Heart left ventricle (tissue), 16 donors: ENCODE results near the gene ZMIZ1. TPM values are rescaled to one million over a fixed set of nuclear protein-coding genes. Genes with fewer than 3 reads are reported as not detected.

Experiments used
- ATAC-seq, 4 donors: fragments of 200-7000 bp; cut with Tn5 transposase; one replicate each; pipeline ENCODE4 v1.9.1; 2020 to 2022; ENCODE audit warnings: moderate library complexity in 4 of 4, mild to moderate bottlenecking in 3 of 4, moderate number of reproducible peaks in 1 of 4
- DNase-seq, 5 donors: peaks; one replicate each; pipeline ENCODE4 v3.0.0-alpha.2; 2020
- H3K27ac ChIP-seq, 12 donors: fragments of 200-600 bp; sonication (generic) in 4 of 12; one replicate each; pipeline versions ENCODE4 v1.5.0 to v1.8.0; 2016 to 2022; ENCODE audit warnings: mild to moderate bottlenecking in 2 of 12
- H3K27me3 ChIP-seq, 9 donors: fragments of 200-600 bp; sonication (generic) in 2 of 9; one replicate each; pipeline versions ENCODE4 v1.5.1 to v1.8.0; 2016 to 2022; ENCODE audit warnings: mild to moderate bottlenecking in 3 of 9
- H3K36me3 ChIP-seq, 9 donors: fragments of 200-600 bp; sonication (generic) in 2 of 9; one replicate each; pipeline versions ENCODE4 v1.5.0 to v1.8.0; 2018 to 2022; ENCODE audit warnings: mild to moderate bottlenecking in 2 of 9
- H3K4me1 ChIP-seq, 12 donors: fragments of 200-600 bp; sonication (generic) in 4 of 12; one replicate each; pipeline versions ENCODE4 v1.5.0 to v1.8.0; 2016 to 2022; ENCODE audit warnings: mild to moderate bottlenecking in 3 of 12
- H3K4me3 ChIP-seq, 12 donors: fragments of 200-600 bp; sonication (generic) in 4 of 12; one replicate each; pipeline versions ENCODE4 v1.5.0 to v1.8.0; 2017 to 2022; ENCODE audit warnings: mild to moderate bottlenecking in 9 of 12, moderate library complexity in 4 of 12
- H3K9me3 ChIP-seq, 12 donors: fragments of 200-600 bp; sonication (generic) in 4 of 12; one replicate each; pipeline versions ENCODE4 v1.5.0 to v1.8.0; 2016 to 2022; ENCODE audit warnings: mild to moderate bottlenecking in 1 of 12
- CTCF ChIP-seq, 12 donors: fragments of 200-600 bp; sonication (generic) in 4 of 12; IDR thresholded peaks; one replicate each; pipeline versions ENCODE4 v1.5.0 to v1.8.0; 2018 to 2022; ENCODE audit warnings: antibody characterized with exemption in 12 of 12, mild to moderate bottlenecking in 5 of 12
- POLR2A ChIP-seq, 2 donors: fragments of 450-650 bp; IDR thresholded peaks; one replicate each; pipeline ENCODE4 v1.6.1; 2017; ENCODE audit warnings: antibody characterized with exemption in 2 of 2, mild to moderate bottlenecking in 2 of 2, moderate library complexity in 2 of 2
- WGBS, 4 donors: extraction: QIAGEN DNeasy Blood & Tissue Kit in 2 of 4; methylation state at CpG; one replicate each; pipeline versions ENCODE4 v1.1.5 to v1.1.7; 2013 to 2018; 5-methylcytosine and 5-hydroxymethylcytosine counted together
- intact Hi-C, 10 donors: fragments of 100-400 bp; cut with DNase I; formaldehyde crosslinking; loops; one replicate each; pipeline versions ENCODE4 v1.11.1 to v1.14.2; 2022
- polyA plus RNA-seq, 2 donors: library from polyadenylated mRNA; stranded (reverse); fragments of 200-250 nt; gene quantifications; one replicate each; pipeline ENCODE4 v1.2.3, GENCODE V29; 2013
- total RNA-seq, 9 donors: library from RNA; depleted of rRNA in 2 of 9; stranded (reverse); fragments of >200 nt in 2 of 9; fragmentation: NEBNext Ultra II Directional in 3 of 9; extraction: Animal tissue kit (Norgen Biotek cat#: 25700) in 3 of 9; gene quantifications; one replicate each; pipeline versions ENCODE4 v1.1.0 to v1.2.4, GENCODE V29; 2016 to 2023
- donor health status: ischemic (EF 13 %, LVEDD 7.1; RV severe dilation, severe dysfunction).
- donor health status: healthy with polysubstance abuse.
- donor health status: DM: no; HTN: yes; CAD: no.
- donor health status: DM: no; HTN: no; CAD: no.
- donor health status: ischemic (EF 25% LVEDD 6.9; RV normal size, moderate dysfunction).
- donor health status: ischemic (EF 25% LVEDD 5.7; RV mildly dilated, moderate dysfunction).
- donor health status: healthy.
- donor health status: DM: yes; HTN: yes; CAD: no.
- donor health status: ischemic (EF 35%, LVEDD 5.7; RV mildly dilated, moderate dysfunction).
- donor health status: nonischemic (EF 11% LVEDD 7.7; RV severe dilation, severe dysfunction).
- donor health status: DM: yes; HTN: yes; CAD: no.
- donor health status: PGD.
- donor health status: ischemic (EF 29% LVEDD 5.4; RV normal size, mild dysfunction).
- donor health status: nonischemic (EF 23%, LVEDD 6.1; RV moderate dilation, normal function).

The ZMIZ1 gene
- total and polyA plus RNA-seq, 11 donors: 19.7 to 75.4 (median 49.2) TPM

GRCh38 chr10:79340646-79341244 lies 272.0 kb downstream of the ZMIZ1 start:
- H3K4me3 ChIP-seq: no peak overlapping the region
- no peaks in the 10 kb centered on the region for H3K27me3 ChIP-seq
- intact Hi-C loops: no loop called here
- DNase-seq: peak in 1 of 5 donors; percentile 24
- H3K9me3 ChIP-seq: no peaks in the 10 kb centered on the region
- no peak for TF ChIP-seq CTCF (IDR thresholded peaks at IDR 0.05)
- TF ChIP-seq POLR2A (IDR thresholded peaks at IDR 0.05): no peak
- peak in 3 of 4 donors; percentile 25 to 40 (median 28) for ATAC-seq
- H3K4me1 ChIP-seq: peaks cover 0 to 8% (median 0%) of the 10 kb centered on the region in 12 donors
- H3K36me3 ChIP-seq: no peaks in the 10 kb centered on the region
- H3K27ac ChIP-seq: peak overlapping the region in 3 of 12 donors; percentile 8 to 54 (median 25)
- 76 to 96% (median 90%) methylated on average over 3 to 5 of the region's 5 CpGs for WGBS, 4 donors

- ATAC-seq (no peak), DNase-seq (no peak)
- WGBS, 4 donors: 94 to 96% (median 95%) methylated on average over 3 to 5 of the region's 5 CpGs
- intact Hi-C loops: no loop called here
- H3K4me1 ChIP-seq: peaks cover 0 to 19% (median 8%) of the 10 kb centered on the region in 12 donors
- H3K36me3 ChIP-seq: no peaks in the 10 kb centered on the region
- no peaks in the 10 kb centered on the region for H3K9me3 ChIP-seq
- H3K27ac ChIP-seq: no peak overlapping the region
- no peaks in the 10 kb centered on the region for H3K27me3 ChIP-seq
- TF ChIP-seq CTCF (IDR thresholded peaks at IDR 0.05) (no peak), POLR2A (IDR thresholded peaks at IDR 0.05) (no peak)
- no peak overlapping the region for H3K4me3 ChIP-seq
These were observed 273.6 kb downstream of the ZMIZ1 start for GRCh38 chr10:79342295-79342761.

- no peaks in the 10 kb centered on the region for H3K9me3 ChIP-seq
- H3K36me3 ChIP-seq: no peaks in the 10 kb centered on the region
- no peak for TF ChIP-seq CTCF (IDR thresholded peaks at IDR 0.05)
- TF ChIP-seq POLR2A (IDR thresholded peaks at IDR 0.05): no peak
- H3K27ac ChIP-seq: no peak overlapping the region
- H3K4me3 ChIP-seq: no peak overlapping the region
- ATAC-seq (no peak), DNase-seq (no peak)
- H3K4me1 ChIP-seq: peaks cover 0 to 24% (median 11%) of the 10 kb centered on the region in 12 donors
- no peaks in the 10 kb centered on the region for H3K27me3 ChIP-seq
- intact Hi-C loops: no loop called here
- 79 to 89% (median 88%) methylated on average over 7 to 10 of the region's 10 CpGs for WGBS, 4 donors
These were observed 274.2 kb downstream of the ZMIZ1 start for GRCh38 chr10:79342811-79343561.

- 81 to 88% (median 84%) methylated on average over 3 of the region's 3 CpGs for WGBS, 4 donors
- DNase-seq (peak in 1 of 5 donors; percentile 12), ATAC-seq (no peak)
- H3K36me3 ChIP-seq: peaks cover 0 to 10% (median 4%) of the 10 kb centered on the region in 9 donors
- intact Hi-C loops: loop anchor here in 1 of 10 donors (5.0 kb wide), 1 partner anchor 122 kb away; no protein-coding TSS in a partner anchor
- no peaks in the 10 kb centered on the region for H3K27me3 ChIP-seq
- no peak for TF ChIP-seq CTCF (IDR thresholded peaks at IDR 0.05)
- peaks cover 0 to 41% (median 25%) of the 10 kb centered on the region in 12 donors for H3K4me1 ChIP-seq
- no peak overlapping the region for H3K4me3 ChIP-seq
- peak overlapping the region in 1 of 12 donors; percentile 15 for H3K27ac ChIP-seq
- no peaks in the 10 kb centered on the region for H3K9me3 ChIP-seq
These were observed 275.9 kb downstream of the ZMIZ1 start for GRCh38 chr10:79344502-79345195.
